IPS DF 19.7 (cell line): Measurements from ENCODE around the gene CPNE7.

Experiments
- DNase-seq: peaks from one replicate; pipeline ENCODE4 v3.0.0-alpha.2; 2013; ENCODE audit warnings: low read depth, low spot score

Gene CPNE7

DNA sequence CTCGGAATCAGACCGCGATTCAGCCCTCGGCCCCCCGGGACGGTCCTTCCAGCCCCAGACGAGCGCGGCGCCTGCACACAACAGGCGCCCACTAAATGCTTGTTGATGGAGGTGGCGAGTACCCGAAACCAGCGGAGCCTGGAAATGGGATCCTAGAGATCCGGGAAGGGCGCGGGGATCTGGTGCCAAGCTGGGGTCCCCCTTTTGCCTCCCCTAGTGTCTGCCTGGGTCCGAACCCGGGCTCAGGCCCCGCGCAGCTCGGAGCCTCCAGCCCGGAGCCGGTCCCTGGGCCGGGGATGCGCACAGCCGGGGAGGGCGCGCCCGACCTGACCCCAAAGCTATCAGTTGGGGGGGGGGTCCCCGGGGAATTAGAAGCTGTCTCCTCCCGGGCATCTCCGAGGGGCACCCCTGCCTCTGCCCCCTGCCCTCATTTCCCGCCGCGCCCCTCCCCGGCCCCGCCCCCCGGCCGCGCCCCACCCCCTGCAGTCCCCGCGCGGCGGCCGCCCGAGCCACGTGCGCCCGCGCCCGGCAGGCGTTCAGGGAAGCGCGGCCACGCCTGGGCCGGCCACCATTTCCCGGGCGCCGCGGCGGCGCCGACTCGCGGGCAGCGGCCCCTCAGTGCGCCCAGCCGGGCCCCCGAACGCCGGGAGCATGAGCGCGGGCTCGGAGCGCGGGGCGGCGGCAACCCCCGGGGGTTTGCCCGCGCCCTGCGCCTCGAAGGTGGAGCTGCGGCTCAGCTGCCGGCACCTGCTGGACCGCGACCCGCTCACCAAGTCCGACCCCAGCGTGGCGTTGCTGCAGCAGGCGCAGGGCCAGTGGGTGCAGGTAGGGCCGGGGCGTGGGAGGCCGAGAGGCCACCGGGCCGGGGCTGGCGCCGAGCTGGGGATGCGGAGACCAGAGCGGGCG, at the start of gene CPNE7:
TSS of gene CPNE7 (plus strand) at position 512 of the 906 bp plus-strand sequence. CDS start at position 652, 140 bp downstream.
- DNase-seq: no peak

DNA sequence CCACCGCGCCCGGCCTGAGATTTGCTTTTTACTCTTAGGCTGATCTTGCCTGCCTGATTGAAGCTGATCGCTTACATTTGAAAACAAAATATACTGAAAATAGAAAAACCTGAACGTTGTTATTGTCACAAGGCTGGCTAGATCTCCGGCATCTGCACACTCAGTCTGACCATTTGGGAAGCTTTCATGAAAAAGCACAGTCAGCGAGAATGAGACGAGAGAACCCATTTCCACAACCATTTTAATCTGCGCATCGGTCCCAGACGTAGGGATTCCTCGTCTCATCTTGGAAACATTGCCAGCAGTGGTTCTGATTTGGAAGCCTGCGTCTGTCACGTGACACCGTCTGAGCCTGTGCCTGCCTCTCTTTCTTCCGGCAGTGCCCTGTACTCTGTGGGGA, 46.5 kb upstream of the CPNE7 start:
- DNase-seq: no peak

DNA sequence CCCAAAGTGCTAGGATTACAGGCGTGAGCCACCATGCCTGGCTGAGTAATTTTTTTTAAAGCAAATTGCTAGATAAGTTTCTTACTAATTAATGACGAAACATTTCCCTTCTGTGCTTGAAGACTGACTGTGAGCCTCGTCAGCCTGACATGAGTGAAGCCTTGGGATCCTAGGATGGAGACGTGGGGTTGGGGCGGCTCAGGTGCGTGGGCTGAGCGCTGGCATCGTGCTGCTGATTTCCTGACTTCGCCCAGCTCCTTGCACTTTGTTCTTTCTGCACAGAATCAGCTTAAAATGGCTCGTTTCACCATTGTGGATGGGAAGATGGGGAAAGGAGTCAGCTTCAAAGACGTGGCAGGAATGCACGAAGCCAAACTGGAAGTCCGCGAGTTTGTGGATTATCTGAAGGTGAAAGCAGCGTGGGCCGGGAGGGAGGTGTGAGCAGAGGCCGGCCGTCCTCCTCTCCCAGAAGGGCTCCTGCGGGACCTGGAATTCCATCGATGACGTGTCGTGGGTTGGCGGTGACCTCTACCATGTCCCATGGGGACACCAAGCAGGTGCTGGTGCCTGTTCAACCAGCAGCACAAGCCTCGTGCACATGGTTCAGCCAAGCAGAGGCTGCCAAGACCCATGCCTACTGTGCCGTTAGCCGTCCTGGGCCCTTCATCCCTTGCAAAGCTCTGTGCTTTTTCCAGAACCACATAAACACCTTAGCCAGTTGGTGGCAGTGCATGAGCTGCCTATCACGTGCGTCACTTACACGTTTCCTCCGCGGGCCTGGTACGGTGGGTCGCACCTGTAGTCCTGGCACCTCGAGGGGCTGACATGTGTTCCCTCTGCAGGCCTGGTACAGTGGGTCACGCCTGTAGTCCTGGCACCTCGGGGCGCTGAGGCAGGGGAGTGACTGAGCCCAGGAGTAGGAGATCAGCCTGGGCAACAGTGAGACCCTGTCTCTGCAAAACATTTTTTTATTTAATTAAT, 44.9 kb upstream of the CPNE7 start:
- DNase-seq: no peak

DNA sequence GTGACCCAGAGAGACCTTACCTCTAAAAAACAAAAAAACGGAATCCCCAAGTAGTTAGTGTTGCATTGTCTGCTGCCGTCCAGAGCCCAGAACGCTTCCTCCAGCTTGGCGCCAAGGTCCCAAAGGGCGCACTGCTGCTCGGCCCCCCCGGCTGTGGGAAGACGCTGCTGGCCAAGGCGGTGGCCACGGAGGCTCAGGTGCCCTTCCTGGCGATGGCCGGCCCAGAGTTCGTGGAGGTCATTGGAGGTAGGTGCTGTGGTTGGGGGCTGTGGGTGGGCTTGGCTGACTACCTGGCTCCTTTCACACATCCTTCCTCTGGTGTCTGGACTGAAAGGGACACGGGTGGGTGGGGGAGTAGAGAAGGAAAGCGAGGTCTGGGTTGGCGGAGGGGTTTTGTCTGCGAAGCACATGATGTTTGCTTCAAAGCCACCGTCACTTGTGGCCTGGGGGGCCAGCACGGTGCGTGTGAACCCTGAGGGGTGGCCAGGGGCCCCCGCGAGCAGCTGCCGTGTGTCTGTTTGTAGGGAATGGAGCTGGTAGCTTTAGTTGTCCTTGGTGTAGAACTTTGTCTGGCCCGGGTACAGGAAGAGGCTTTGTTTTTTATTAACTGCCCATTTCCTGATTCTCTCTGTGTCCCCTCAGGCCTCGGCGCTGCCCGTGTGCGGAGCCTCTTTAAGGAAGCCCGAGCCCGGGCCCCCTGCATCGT, 43.6 kb upstream of the CPNE7 start:
- no peak for DNase-seq

DNA sequence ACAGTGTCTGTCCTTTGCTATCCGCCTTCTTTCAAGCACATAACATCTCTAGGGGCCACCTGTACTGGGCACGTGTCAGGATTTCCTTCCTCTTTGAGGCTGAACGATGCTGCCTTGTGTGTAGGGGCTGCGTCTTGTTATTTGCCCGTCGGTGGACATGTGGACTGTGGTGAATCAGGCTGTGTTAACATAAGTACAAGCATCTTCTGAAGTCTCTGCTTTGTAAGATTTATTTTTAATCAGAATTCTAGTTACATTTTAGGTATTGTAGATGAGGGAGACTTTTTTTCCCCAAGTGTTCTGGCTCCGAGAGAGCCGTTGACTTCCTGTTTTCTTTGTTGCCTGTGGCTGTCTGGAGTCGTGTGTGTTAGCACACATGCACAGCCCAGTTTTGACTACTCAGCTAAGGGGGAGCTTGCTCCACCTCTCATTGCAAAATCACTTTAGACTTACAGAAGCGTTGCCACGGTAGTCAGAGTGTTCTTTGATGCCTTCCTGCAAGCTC, 41.3 kb upstream of the CPNE7 start:
- DNase-seq: no peak

GRCh38 chr16:89536371-89536770, 39.2 kb upstream of the CPNE7 start:
- DNase-seq: no peak

DNA sequence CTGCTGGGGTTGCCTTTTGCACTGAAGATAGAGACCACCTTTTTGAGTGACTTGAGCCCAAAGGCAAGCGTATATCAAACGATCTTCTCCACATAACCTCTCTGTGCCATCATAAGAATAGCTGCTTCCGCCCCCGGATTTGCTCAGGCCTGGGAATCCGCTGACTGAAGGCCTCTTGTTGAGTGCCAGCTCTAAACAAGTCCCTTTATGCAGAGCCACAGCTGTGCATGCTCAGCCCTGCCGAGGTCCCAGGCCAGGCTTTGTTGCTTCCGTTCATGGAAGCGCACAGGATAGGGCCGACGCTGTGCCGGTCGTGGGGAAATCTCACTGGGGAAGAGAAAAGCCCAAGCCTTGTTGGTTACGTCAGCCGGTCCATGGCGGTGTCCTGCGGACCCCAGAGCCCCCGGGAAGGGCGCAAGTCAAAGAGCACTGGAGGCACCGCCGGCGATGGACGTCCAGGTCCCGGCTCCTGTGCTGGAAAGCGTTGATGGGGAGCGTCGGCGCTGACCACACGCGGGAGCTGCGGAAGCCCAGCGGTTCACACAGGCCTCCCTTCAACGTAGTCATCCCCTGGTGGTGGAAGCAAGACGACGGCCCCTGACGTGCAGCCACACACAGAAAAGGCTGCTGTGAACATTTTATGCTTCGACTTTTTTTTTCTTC, 38.5 kb upstream of the CPNE7 start:
- no peak for DNase-seq

- no peak for DNase-seq
These were observed 38.0 kb upstream of the CPNE7 start for GRCh38 chr16:89537549-89537925.

- DNase-seq: no peak
These were observed 37.3 kb upstream of the CPNE7 start for GRCh38 chr16:89538286-89538685.

DNA sequence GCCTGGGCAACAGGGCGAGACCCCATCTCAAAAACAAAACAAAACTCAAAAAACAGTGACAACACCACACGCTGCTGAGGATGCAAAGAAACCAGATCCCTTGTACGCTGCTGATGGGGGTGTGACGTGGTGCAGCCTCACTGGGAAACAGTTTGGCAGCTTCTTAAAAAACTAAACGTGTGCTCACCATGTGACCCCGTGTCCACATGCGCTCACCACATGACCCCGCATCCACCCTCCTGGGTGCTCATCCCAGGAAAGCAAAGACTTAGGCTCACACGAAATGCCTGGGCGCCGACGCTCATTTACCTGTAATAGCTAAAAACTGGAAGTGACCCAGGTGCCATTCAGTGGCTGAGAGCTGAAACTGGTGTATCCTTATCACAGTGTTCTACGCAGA, 35.0 kb upstream of the CPNE7 start:
- no peak for DNase-seq

DNA sequence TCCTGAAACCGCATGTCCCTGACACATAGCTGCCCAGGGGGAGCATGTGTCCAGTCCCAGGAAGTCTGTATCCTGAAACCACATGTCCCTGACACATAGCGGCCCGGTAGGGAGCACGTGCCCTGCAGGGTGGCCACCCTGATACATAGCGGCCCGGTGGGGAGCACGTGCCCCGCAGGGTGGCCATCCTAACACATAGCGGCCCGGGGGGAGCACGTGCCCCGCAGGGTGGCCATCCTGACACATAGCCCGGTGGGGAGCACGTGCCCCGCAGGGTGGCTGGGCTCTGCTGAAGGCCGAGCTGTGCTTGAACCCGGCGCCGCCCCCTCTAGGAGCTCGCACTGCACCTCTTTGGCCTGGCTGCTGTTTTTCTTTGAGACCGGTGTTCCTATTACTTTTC, 33.8 kb upstream of the CPNE7 start:
- no peak for DNase-seq

GRCh38 chr16:89544113-89544512, 31.4 kb upstream of the CPNE7 start:
- no peak for DNase-seq

DNA sequence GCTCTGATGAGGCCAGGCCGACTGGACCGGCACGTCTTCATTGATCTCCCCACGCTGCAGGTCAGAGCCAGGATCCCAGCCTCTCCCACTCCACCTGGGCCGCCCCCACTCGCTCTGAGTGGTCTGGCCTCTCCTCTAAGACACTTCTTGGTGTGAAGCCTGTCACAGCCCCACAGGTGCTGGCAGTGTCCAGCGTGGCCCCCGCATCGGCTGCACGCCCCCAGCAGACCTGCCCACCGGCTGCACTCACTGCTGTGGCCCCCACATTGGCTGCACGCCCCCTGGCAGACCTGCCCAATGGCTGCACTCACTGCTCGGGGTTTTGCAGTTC, 30.9 kb upstream of the CPNE7 start:
- no peak for DNase-seq

- no peak for DNase-seq
These were observed 30.3 kb upstream of the CPNE7 start for GRCh38 chr16:89545044-89545830.

DNA sequence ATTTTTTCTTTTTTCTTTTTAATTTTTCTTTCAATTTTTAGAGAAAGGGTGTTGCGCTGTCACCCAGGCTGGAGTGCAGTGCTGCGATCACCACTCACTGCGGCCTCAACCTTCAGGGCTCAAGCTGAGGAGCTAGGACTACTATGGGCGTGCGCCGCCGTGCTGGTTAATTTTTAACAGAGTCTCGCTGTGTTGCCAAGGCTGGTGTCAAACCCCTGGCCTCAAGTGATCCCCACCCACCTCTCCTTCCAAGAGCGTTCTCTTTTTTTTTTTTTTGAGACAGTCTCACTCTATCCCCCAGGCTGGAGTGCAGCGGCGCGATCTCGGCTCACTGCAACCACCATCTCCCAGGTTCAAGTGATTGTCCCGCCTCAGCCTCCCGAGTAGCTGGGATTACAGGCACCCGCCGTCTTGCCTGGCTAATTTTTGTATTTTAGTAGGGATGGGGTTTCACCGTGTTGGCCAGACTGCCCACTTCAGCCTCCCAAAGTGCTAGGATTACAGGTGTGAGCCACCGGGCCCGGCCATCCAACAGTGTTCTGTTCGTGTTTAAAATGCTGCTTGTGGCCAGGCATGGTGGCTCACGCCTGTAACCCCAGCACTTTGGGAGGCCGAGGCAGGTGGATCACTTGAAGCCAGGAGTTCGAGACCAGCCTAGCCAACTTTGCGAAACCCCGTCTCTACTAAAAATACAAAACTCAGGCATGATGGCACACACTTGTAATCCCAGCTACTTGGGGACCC, 29.6 kb upstream of the CPNE7 start:
- DNase-seq: no peak

DNA sequence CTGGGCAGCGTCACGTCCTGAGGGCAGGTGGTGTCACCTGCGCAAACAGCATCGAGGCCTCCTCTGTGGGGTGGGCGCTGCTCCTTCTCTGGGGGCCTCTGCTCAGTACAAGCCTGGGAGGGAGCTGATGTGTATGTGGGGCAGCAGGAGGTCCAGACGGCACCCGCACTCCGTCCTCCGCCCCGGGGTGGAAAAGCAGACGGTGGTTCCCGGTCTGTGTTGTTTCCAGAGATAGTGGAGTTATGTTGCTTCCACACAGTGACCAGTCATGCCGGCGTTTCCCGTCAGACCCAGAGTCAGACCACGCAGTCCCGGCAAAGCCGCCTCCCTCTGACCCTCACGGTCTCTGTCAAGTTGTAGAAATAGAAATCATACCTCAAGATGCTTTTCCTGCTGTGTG, 28.8 kb upstream of the CPNE7 start:
- no peak for DNase-seq

- DNase-seq: no peak
These were observed 28.3 kb upstream of the CPNE7 start for GRCh38 chr16:89547291-89547690.

GRCh38 chr16:89547860-89548259, 27.7 kb upstream of the CPNE7 start:
- no peak for DNase-seq

- DNase-seq: no peak
These were observed 27.1 kb upstream of the CPNE7 start for GRCh38 chr16:89548344-89549006.
